Loucy (cell line): Measurements from ENCODE around the gene MEGF6.

Experiments
- CTCF ChIP-seq: fragments of 200-600 bp; sonication (generic); conservative IDR thresholded peaks from 2 replicates; pipeline ENCODE4 v1.5.1; 2014; ENCODE audit warnings: mild to moderate bottlenecking, antibody characterized with exemption, low read length
- EZH2phosphoT487 ChIP-seq: fragments of 200-600 bp; IDR thresholded peaks from 2 replicates; pipeline ENCODE4 v1.6.1; 2018; ENCODE audit warnings: antibody characterized with exemption, mild to moderate bottlenecking, moderate library complexity, borderline replicate concordance

GRCh38 chr1:3563610-3564009 is 47.7 kb downstream of the MEGF6 start:
- TF ChIP-seq CTCF (no peak), EZH2phosphoT487 (no peak)
